ENCODE data around the gene TLE3. TPM values are rescaled to one million over a fixed set of nuclear protein-coding genes. Genes with fewer than 3 reads are reported as not detected.

Gene TLE3
- total RNA-seq, 4 donors from 2014 or later = 44.0 to 159 (median 78.8) TPM

DNA sequence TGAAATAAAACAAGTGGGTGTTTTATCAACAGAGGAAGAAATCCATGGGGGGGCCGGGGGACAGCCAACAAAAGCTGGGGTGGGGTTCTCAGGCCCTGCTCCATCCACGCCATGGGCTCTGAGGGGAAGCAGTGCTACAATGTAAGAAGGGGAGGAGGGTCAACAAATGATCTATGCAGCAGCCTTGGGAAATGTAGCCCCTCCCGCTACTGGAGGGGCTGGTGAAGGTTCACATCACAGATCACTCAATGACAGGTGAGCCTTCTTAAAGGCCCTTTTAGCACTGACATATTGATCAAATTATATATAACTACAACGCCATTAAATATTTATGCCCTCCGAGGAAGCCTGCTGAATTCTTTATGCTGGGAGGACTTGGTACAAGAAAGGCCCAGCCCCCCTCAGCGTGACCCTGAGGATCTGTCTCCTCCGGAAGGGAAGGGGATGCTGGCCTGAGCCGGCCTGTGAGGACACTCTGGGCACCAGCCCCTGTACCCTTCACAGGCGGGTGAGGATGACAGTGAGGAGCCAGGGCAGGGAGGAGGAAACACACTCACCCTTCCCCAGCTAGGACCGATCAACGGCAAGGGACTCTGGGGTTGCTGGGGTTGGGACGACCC lies 15.3 kb downstream of the TLE3 start:
- DNase-seq (ENCODE audit: low spot score) (no peak), ATAC-seq (ENCODE audit: low FRiP score) (no peak)

GRCh38 chr15:70081612-70082011 lies 16.1 kb downstream of the TLE3 start:
- no peak for ATAC-seq (ENCODE audit: low FRiP score)
- TF ChIP-seq, protein P1, sequence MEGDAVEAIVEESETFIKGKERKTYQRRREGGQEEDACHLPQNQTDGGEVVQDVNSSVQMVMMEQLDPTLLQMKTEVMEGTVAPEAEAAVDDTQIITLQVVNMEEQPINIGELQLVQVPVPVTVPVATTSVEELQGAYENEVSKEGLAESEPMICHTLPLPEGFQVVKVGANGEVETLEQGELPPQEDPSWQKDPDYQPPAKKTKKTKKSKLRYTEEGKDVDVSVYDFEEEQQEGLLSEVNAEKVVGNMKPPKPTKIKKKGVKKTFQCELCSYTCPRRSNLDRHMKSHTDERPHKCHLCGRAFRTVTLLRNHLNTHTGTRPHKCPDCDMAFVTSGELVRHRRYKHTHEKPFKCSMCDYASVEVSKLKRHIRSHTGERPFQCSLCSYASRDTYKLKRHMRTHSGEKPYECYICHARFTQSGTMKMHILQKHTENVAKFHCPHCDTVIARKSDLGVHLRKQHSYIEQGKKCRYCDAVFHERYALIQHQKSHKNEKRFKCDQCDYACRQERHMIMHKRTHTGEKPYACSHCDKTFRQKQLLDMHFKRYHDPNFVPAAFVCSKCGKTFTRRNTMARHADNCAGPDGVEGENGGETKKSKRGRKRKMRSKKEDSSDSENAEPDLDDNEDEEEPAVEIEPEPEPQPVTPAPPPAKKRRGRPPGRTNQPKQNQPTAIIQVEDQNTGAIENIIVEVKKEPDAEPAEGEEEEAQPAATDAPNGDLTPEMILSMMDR (IDR thresholded peaks at IDR 0.05) = no peak
- DNase-seq (ENCODE audit: low spot score) = no peak

More for the DNA sequence above, 15.3 kb downstream of the TLE3 start:
- TF ChIP-seq, protein P1 (IDR thresholded peaks at IDR 0.05) = no peak

DNA sequence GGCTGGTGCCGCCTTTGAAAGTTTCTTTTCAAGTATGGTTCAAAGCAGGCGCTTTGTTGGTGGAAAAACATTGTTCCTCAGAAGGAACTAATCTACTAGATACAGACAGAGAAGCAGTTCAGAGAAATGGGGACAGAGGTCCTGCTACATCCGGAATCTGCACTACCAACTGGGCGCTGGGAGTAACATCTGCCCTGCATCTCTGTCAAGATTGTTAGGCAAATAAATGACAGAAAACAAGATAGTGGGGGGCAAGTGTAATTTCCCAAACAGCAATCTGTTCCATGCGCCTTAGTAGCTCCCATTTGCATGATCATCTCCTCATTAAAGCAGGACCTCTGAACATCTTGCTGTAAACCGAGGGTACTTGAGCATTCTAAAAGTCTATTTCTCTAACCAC lies 17.4 kb downstream of the TLE3 start:
- no peak for ATAC-seq (ENCODE audit: low FRiP score)

GRCh38 chr15:70079888-70080287 lies 17.8 kb downstream of the TLE3 start:
- TF ChIP-seq, protein P1 (IDR thresholded peaks at IDR 0.05) = no peak
- DNase-seq (ENCODE audit: low spot score) = no peak
- ATAC-seq (ENCODE audit: low FRiP score) = no peak

More for the DNA sequence above, 17.4 kb downstream of the TLE3 start:
- no peak for DNase-seq (ENCODE audit: low spot score)
- TF ChIP-seq, protein P1 (IDR thresholded peaks at IDR 0.05) = no peak

GRCh38 chr15:70078578-70079417 lies 18.9 kb downstream of the TLE3 start:
- TF ChIP-seq, protein P1 (IDR thresholded peaks at IDR 0.05) = no peak
- no peak for ATAC-seq (ENCODE audit: low FRiP score)
- DNase-seq (ENCODE audit: low spot score) = no peak

- ATAC-seq (ENCODE audit: low FRiP score) (no peak), DNase-seq (ENCODE audit: low spot score) (no peak)
- TF ChIP-seq, protein P1 (IDR thresholded peaks at IDR 0.05) = no peak
These were observed 20.2 kb downstream of the TLE3 start for GRCh38 chr15:70077188-70078147.

Measured in omental fat pad (tissue), 4 donors.